SK-N-SH (cell line): ENCODE measurements around the gene RAB20. TPM values are rescaled to one million over a fixed set of nuclear protein-coding genes. Genes with fewer than 3 reads are reported as not detected.

Source experiments
- CTCF ChIA-PET: fragments of 300-600, 350-600 bp; formaldehyde crosslinking; extraction: SDS; loops from one replicate; lab custom pipeline; 2021; lab: Yijun Ruan, JAX
- POLR2A ChIA-PET: fragments of 350-600 bp; sonication (Branson Sonifier 250); formaldehyde crosslinking; extraction: SDS; loops from one replicate; lab custom pipeline; 2020; ENCODE audit warnings: antibody characterized with exemption, inconsistent platforms; lab: Yijun Ruan, JAX
- DNase-seq: peaks from one replicate; pipeline ENCODE4 v3.0.0; 2012
- H2AFZ ChIP-seq: fragments of 200-600 bp; sonication (generic); 2 replicates; pipeline ENCODE4 v1.8.1; 2016; ENCODE audit warnings: antibody characterized with exemption, mild to moderate bottlenecking, low read depth
- H3F3A ChIP-seq: fragments of 200-600 bp; sonication (generic); replicated peaks from 2 replicates; pipeline ENCODE3; 2016; ENCODE audit warnings: antibody characterized with exemption, mild to moderate bottlenecking; ENCODE audit not compliant: insufficient read depth
- H3K27ac ChIP-seq, 2 experiments: fragments of 200-500 bp in 1 of 2; fragments of 200-600 bp in 1 of 2; sonication (Bioruptor generic) in 1 of 2; sonication (generic), shearing (Covaris generic) in 1 of 2; 2 replicates each; pipeline versions ENCODE4 v1.5.1 to v1.6.1; 2014 to 2016; ENCODE audit warnings: low read depth in 2 of 2, inconsistent platforms in 1 of 2, low read length in 1 of 2, mild to moderate bottlenecking in 1 of 2, mixed read lengths in 1 of 2
- H3K27me3 ChIP-seq: fragments of 200-600 bp; sonication (generic), shearing (Covaris generic); 2 replicates; pipeline ENCODE4 v1.6.1; 2016; ENCODE audit warnings: mixed run types; ENCODE audit not compliant: insufficient read depth
- H3K36me3 ChIP-seq, 2 experiments: fragments of 200-500 bp in 1 of 2; fragments of 200-600 bp in 1 of 2; sonication (Bioruptor generic) in 1 of 2; sonication (generic) in 1 of 2; replicated peaks in 1 of 2; 2 replicates each; pipeline versions ENCODE3 to v1.5.1; 2014 to 2016; ENCODE audit warnings: low read length in 1 of 2, mild to moderate bottlenecking in 1 of 2; ENCODE audit not compliant: insufficient read depth in 2 of 2, control insufficient read depth in 1 of 2
- H3K4me1 ChIP-seq, 2 experiments: fragments of 200-500 bp in 1 of 2; fragments of 200-600 bp in 1 of 2; sonication (Bioruptor generic) in 1 of 2; sonication (generic), shearing (Covaris generic) in 1 of 2; 2 replicates each; pipeline versions ENCODE4 v1.5.1 to v1.6.1; 2014 to 2016; ENCODE audit warnings: low read depth in 1 of 2, low read length in 1 of 2, mixed run types in 1 of 2; ENCODE audit not compliant: insufficient read depth in 2 of 2, control insufficient read depth in 1 of 2
- H3K4me2 ChIP-seq: fragments of 200-600 bp; sonication (generic), shearing (Covaris generic); 2 replicates; pipeline ENCODE4 v1.6.1; 2017; ENCODE audit warnings: mixed run types
- H3K4me3 ChIP-seq, 2 experiments: fragments of 200-500 bp in 1 of 2; fragments of 200-600 bp in 1 of 2; sonication (Bioruptor generic) in 1 of 2; sonication (generic), shearing (Covaris generic) in 1 of 2; 2 replicates each; pipeline versions ENCODE4 v1.5.1 to v1.8.1; 2014 to 2016; ENCODE audit warnings: low read depth in 2 of 2, inconsistent platforms in 1 of 2, low read length in 1 of 2, mild to moderate bottlenecking in 1 of 2, mixed read lengths in 1 of 2, moderate library complexity in 1 of 2
- H3K79me2 ChIP-seq: fragments of 200-600 bp; sonication (generic); 2 replicates; pipeline ENCODE4 v1.8.1; 2017; ENCODE audit warnings: mild to moderate bottlenecking; ENCODE audit not compliant: insufficient read depth
- H3K9ac ChIP-seq: fragments of 200-600 bp; sonication (generic); 2 replicates; pipeline ENCODE4 v1.6.1; 2017; ENCODE audit warnings: mixed run types
- H3K9me2 ChIP-seq: fragments of 200-600 bp; sonication (generic); 2 replicates; pipeline ENCODE4 v1.6.1; 2017; ENCODE audit warnings: mixed run types
- H3K9me3 ChIP-seq: fragments of 200-600 bp; sonication (generic); 2 replicates; pipeline ENCODE4 v1.6.1; 2017; ENCODE audit warnings: mixed run types, mild to moderate bottlenecking, moderate library complexity
- H4K20me1 ChIP-seq: fragments of 200-600 bp; sonication (generic); 2 replicates; pipeline ENCODE4 v1.6.1; 2017; ENCODE audit warnings: mild to moderate bottlenecking, mixed run types; ENCODE audit not compliant: insufficient read depth
- CHD2 ChIP-seq: fragments of 150-350 bp; IDR thresholded peaks from 2 replicates; pipeline ENCODE4 v1.6.1; 2018; ENCODE audit warnings: low read length; ENCODE audit not compliant: partially characterized antibody
- EP300 ChIP-seq, 2 experiments: IDR thresholded peaks; 2 replicates each; pipeline versions ENCODE4 v1.4.0 to v1.6.1; 2012; ENCODE audit warnings: borderline replicate concordance in 1 of 2, low read depth in 1 of 2, low read length in 1 of 2
- GABPA ChIP-seq: IDR thresholded peaks from 2 replicates; pipeline ENCODE4 v1.4.0; 2012; ENCODE audit warnings: low read depth, mild to moderate bottlenecking
- IRF3 ChIP-seq: fragments of 150-350 bp; IDR thresholded peaks from 2 replicates; pipeline ENCODE4 v1.6.1; 2016; ENCODE audit warnings: mild to moderate bottlenecking, low read depth, low read length
- JUND ChIP-seq: IDR thresholded peaks from 2 replicates; pipeline ENCODE4 v1.4.0; 2012
- POLR2AphosphoS5 ChIP-seq: IDR thresholded peaks from 2 replicates; pipeline ENCODE4 v1.6.1; 2012; ENCODE audit warnings: low read depth, low read length
- RAD21 ChIP-seq: IDR thresholded peaks from 2 replicates; pipeline ENCODE4 v1.6.1; 2012; ENCODE audit warnings: mild to moderate bottlenecking, low read length
- RFX5 ChIP-seq: IDR thresholded peaks from 2 replicates; pipeline ENCODE4 v1.6.1; 2012; ENCODE audit warnings: mild to moderate bottlenecking, improper control_type of control experiment, low read length
- TCF12 ChIP-seq: IDR thresholded peaks from 2 replicates; pipeline ENCODE4 v1.4.0; 2012
- TEAD4 ChIP-seq: IDR thresholded peaks from 2 replicates; pipeline ENCODE4 v1.4.0; 2012; ENCODE audit warnings: mild to moderate bottlenecking, borderline replicate concordance; ENCODE audit not compliant: insufficient read depth
- YY1 ChIP-seq: IDR thresholded peaks from 2 replicates; pipeline ENCODE4 v1.4.0; 2012; ENCODE audit warnings: low read depth, mild to moderate bottlenecking
- WGBS: methylation state at CpG from one replicate; pipeline ENCODE4 v1.1.6; 2017; ENCODE audit warnings: low lambda C conversion rate; 5-methylcytosine and 5-hydroxymethylcytosine counted together
- polyA plus RNA-seq, 3 experiments: library from polyadenylated mRNA; depleted of rRNA; stranded (reverse); fragments of >200 nt; gene quantifications; 2 replicates each; pipeline ENCODE4 v1.2.3, GENCODE V29; 2012
- TF ChIP-seq, protein P1 (sequence below): IDR thresholded peaks from 2 replicates; pipeline ENCODE4 v1.4.0; 2012; ENCODE audit warnings: low read depth

RAB20 gene
- polyA plus RNA-seq, 1 of the 3 experiments (the other 2 are of a cell fraction) = 5.2 TPM

GRCh38 chr13:110566171-110566570 lies 4.6 kb upstream of the RAB20 start:
- CTCF ChIA-PET = no interaction called here
- Histone ChIP-seq H3K4me1 (peaks cover 0 to 2% of the 10 kb centered on the region in 2 experiments; a peak in 1 of 4 replicates), H3K9me3 (no peaks in the 10 kb centered on the region), H3F3A (peaks cover 6% of the 10 kb centered on the region), H2AFZ (no peak overlapping the region), H3K4me3 (no peak overlapping the region), H3K79me2 (no peaks in the 10 kb centered on the region), H3K9me2 (no peaks in the 10 kb centered on the region), H3K4me2 (no peak overlapping the region), H3K27me3 (no peaks in the 10 kb centered on the region), H3K36me3 (no peaks in the 10 kb centered on the region), H3K9ac (no peak overlapping the region), H3K27ac (no peak overlapping the region), H4K20me1 (no peaks in the 10 kb centered on the region)
- 92% methylated on average over 9 of the region's 9 CpGs for WGBS
- DNase-seq = no peak
- no peak for TF ChIP-seq IRF3
- no peak for TF ChIP-seq TCF12
- no peak for TF ChIP-seq EP300 (IDR thresholded peaks at IDR 0.05; ENCODE audit: borderline replicate concordance in 1 of 2, low read depth in 1 of 2, low read length in 1 of 2)
- TF ChIP-seq RAD21 = no peak
- no peak for TF ChIP-seq GABPA
- POLR2A ChIA-PET = no interaction called here

GRCh38 chr13:110565296-110565695 lies 3.8 kb upstream of the RAB20 start:
- no peak overlapping the region for H3K4me2 ChIP-seq
- no peak overlapping the region for H3K9ac ChIP-seq
- WGBS = 62% methylated on average over 2 of the region's 2 CpGs
- H3K9me2 ChIP-seq = no peaks in the 10 kb centered on the region
- POLR2A ChIA-PET = no interaction called here
- peaks cover 0 to 7% of the 10 kb centered on the region in 2 experiments; a peak in 1 of 4 replicates for H3K4me1 ChIP-seq
- no peak overlapping the region for H3K27ac ChIP-seq
- H4K20me1 ChIP-seq = no peaks in the 10 kb centered on the region
- no peaks in the 10 kb centered on the region for H3K79me2 ChIP-seq
- no peak for DNase-seq
- CTCF ChIA-PET = no interaction called here
- TF ChIP-seq JUND = no peak
- TF ChIP-seq CHD2 = no peak
- no peak for TF ChIP-seq RFX5
- no peak for TF ChIP-seq IRF3
- TF ChIP-seq, protein P1, sequence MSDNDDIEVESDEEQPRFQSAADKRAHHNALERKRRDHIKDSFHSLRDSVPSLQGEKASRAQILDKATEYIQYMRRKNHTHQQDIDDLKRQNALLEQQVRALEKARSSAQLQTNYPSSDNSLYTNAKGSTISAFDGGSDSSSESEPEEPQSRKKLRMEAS = no peak
- no peak for TF ChIP-seq TCF12
- no peak for TF ChIP-seq YY1
- no peak for TF ChIP-seq POLR2AphosphoS5
- no peak for TF ChIP-seq TEAD4
- TF ChIP-seq, all 33 proteins: peak for 0
- Histone ChIP-seq H3K4me3 (no peak overlapping the region), H3F3A (peaks cover 12% of the 10 kb centered on the region), H3K27me3 (no peaks in the 10 kb centered on the region), H3K36me3 (no peaks in the 10 kb centered on the region), H3K9me3 (no peaks in the 10 kb centered on the region), H2AFZ (no peak overlapping the region)
